ENCODE data around the gene CAVIN1.
A peak's percentile ranks its signal among the peaks of the same experiment; 100 is the strongest.

DNA sequence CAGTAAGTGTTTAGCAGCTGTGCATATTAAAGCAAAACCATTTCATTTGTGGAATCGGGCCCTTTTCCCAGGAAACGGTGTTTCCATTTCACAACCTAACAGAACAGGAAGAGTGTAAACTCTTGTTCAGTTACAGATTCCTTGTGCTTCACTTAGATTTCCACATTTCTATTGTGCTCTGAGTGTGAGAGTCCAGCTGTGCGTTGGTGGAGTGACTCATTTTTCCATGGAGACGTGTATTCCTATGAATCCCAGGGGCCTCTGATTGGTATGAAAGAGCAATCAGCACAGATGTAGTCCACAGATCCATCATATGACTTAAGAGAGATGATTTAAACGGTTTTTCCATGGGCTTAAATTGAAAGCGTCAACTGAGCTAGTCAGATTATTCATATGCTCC lies 13.3 kb upstream of the CAVIN1 start:
- TF ChIP-seq EZH2 (IDR thresholded peaks at IDR 0.05; ENCODE audit: insufficient read depth, poor library complexity, severe bottlenecking) (no peak), EZH2phosphoT487 (IDR thresholded peaks at IDR 0.05; ENCODE audit: insufficient read depth, low read depth) (0 out of 2 replicates have a peak, but pooled peaks have one; percentile 55)
